ENCODE data around the gene KDM4C.

GRCh38 chr9:6819529-6819928, 61.8 kb downstream of the KDM4C start:
- no peak for TF ChIP-seq CTCF (conservative IDR thresholded peaks at IDR 0.05; ENCODE audit: low read depth, low read length)
- TF ChIP-seq POLR2A (IDR thresholded peaks at IDR 0.05; ENCODE audit: low read depth, low read length): no peak
- no peak for TF ChIP-seq RCOR1 (IDR thresholded peaks at IDR 0.05; ENCODE audit: insufficient replicate concordance, low read length)
- TF ChIP-seq RFX5 (IDR thresholded peaks at IDR 0.05; ENCODE audit: low read depth, low read length): no peak
- TF ChIP-seq MXI1 (IDR thresholded peaks at IDR 0.05; ENCODE audit: borderline replicate concordance, low read depth, low read length): no peak
- TF ChIP-seq, protein P1, sequence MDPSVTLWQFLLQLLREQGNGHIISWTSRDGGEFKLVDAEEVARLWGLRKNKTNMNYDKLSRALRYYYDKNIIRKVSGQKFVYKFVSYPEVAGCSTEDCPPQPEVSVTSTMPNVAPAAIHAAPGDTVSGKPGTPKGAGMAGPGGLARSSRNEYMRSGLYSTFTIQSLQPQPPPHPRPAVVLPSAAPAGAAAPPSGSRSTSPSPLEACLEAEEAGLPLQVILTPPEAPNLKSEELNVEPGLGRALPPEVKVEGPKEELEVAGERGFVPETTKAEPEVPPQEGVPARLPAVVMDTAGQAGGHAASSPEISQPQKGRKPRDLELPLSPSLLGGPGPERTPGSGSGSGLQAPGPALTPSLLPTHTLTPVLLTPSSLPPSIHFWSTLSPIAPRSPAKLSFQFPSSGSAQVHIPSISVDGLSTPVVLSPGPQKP (IDR thresholded peaks at IDR 0.05; ENCODE audit: borderline replicate concordance, low read depth, low read length): no peak
- TF ChIP-seq MAZ (IDR thresholded peaks at IDR 0.05; ENCODE audit: borderline replicate concordance, low read depth, low read length): no peak
- no peak for TF ChIP-seq CEBPB (IDR thresholded peaks at IDR 0.05; ENCODE audit: low read depth, low read length)
- TF ChIP-seq RAD21 (IDR thresholded peaks at IDR 0.05; ENCODE audit: low read length): no peak
